Stimulated activated naive CD4-positive, alpha-beta T cell treated with Interleukin-2 at 50 U/mL for 16 hours (primary cell): ENCODE measurements around the gene PDE7B.
"Not testable (repeated sequence)": the region's sequence is repeated elsewhere in the genome, so short reads cannot be mapped to it uniquely, and the experiment has no call there.

Experiments
- DNase-seq: peaks from one replicate; lab custom pipeline; 2025; lab: John Stamatoyannopoulos, UW

The PDE7B gene

DNA sequence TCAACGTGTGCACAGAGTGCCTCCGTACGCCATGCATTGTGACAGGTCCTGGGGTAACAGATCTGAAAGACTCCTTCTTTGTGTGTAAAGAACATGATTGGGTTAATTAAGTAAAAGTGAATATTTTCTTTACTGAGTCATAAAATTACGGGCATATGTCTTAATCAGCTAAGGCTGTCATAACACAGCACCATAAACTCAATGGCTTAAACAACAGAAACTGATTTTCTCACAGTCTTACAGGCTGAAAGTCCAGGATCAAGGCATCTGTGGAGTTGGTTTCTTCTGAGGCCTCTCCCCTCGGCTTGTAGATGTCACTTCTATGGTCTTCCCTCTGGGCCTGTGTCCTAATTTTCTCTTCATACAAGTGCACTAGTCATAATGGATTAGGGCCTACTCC is 221.7 kb downstream of the PDE7B start:
- no peak for DNase-seq

- DNase-seq: no peak
These were observed 225.0 kb downstream of the PDE7B start for GRCh38 chr6:136076496-136076895.

DNA sequence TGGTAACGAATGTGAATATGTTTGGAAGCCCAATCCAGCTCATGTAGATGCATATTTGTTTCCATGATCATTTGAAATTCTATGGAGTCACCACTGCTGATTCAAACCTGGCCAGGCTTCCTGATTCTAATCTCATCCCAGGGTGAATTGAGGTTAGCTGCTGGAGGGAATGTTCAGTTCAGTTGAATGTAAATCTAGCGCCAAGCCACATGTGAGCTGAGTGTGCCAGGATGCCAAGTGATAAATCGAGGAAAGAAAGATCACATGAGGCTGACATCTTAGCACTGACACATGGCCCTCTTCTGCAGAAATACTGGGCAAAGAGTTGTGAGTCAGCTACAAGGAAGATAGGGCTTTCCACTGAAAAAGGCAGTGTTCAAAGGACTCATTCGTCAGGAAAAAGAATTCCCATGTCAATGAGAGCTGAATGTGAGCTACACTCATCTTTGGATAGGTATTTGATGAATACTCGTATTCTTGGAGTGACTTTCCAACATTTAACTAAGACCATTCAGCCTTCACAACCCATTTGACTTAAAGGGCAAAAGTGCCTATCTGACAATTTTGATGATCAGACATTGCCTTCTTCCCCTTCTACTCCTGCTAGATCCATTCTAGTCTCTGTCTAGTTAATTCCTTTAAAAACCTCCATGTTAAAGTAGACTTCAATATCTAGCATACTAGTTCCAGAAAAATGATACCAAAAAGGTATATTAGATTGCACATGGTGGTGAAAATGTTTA is 226.5 kb downstream of the PDE7B start:
- DNase-seq: no peak

- no peak for DNase-seq
These were observed 228.4 kb downstream of the PDE7B start for GRCh38 chr6:136079701-136080565.

GRCh38 chr6:136083540-136083939 is 232.0 kb downstream of the PDE7B start:
- no peak for DNase-seq

DNA sequence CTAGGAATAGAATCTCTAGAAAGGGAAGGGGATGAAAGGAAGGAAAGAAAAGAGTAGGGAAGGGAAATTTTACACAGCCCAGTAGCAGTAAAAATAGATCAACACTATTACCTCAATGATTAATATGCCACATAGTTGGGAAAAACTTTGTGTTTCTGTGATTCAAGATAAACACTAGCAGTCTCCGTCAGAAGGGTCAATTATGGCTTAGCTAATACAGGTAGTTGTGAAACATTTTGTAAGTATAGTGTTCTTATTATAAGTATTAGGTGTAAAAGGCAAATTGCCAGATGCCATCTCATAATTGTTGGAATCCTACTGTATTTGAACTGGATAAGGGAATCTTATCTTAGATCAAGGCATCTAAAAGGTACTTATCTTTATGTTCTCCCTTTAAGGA is 232.9 kb downstream of the PDE7B start:
- no peak for DNase-seq

GRCh38 chr6:136085370-136086115 is 234.0 kb downstream of the PDE7B start:
- DNase-seq: no peak

GRCh38 chr6:136086686-136087085 is 235.2 kb downstream of the PDE7B start:
- no peak for DNase-seq

GRCh38 chr6:136087986-136088385 is 236.5 kb downstream of the PDE7B start:
- DNase-seq: no peak

- DNase-seq: no peak
These were observed 237.2 kb downstream of the PDE7B start for GRCh38 chr6:136088693-136089092.

GRCh38 chr6:136089876-136090275 is 238.4 kb downstream of the PDE7B start:
- no peak for DNase-seq

DNA sequence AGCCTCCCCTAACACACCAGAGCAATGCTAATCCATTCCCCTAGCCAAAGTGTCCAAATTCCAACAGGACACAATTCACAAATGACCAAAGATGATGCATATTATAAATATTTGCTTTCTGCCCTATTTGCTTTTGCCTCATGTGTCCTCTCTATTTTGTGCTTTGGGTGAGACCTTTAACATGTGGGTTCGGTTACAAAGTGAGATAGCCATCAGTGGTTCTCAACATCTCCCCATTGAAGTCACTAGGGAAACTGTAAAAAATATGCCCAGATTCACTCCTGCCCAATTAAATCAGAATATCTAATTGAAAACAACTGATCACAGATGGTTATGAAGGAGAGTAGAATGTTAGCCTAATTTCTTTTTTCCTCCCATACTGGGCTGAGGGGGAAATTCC is 239.4 kb downstream of the PDE7B start:
- no peak for DNase-seq

- no peak for DNase-seq
These were observed 241.4 kb downstream of the PDE7B start for GRCh38 chr6:136092897-136093296.

DNA sequence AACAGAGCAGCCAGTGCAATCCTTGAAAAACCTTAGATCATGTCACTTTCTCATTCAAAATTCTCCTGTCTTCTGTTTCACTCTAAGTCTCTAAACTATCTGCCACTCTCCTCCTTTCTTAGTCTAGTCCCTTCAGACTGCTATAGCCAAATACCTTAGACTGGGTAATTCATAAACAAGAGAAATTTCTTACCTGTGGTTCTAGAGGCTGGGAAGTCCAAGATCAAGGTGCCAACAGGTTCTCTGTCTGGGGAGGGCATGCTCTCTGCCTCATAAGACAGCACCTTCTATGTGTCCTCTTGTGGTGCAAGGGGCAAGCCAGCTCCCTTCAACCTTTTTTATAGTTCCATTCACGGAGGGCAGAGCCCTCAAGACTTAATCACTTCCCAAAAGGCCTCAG is 242.3 kb downstream of the PDE7B start:
- DNase-seq: no peak

DNA sequence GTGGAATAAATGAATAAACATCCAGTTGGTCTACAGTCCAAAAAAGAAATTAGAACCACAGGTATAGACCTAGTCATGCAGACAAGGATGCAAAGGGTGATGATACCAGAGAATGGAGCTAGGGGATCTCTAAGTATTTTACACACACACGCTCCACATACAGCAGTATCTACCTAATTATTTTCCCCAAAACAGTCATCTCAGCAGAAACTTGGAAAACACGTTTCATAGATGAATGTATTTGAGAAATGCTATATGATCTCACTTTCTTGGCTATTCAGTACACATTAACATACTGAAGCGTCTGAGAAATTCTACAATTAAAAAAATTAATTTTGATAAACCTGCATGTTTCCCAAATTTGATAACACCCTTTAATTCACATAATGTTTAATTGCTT is 243.3 kb downstream of the PDE7B start:
- no peak for DNase-seq

DNA sequence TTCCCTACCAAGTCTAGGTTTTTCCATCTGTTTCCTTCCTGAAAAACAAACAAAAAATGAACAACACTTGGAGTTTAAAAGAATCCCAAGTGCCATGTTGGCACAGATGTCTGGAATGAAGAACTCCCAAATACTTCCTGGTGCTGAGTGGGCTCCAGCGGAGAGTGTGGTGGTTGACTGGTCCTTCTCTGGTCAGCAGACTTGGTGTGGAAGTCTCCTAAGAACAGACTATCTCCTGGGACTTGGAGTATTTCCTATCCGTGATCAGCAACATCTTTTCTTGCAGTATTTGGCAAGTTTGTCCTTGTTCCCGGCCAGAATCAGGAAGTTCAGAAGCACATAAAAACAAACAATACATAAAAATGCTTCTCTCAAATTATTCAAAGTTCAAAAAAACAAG is 244.5 kb downstream of the PDE7B start:
- no peak for DNase-seq

GRCh38 chr6:136102991-136103688 is 251.6 kb downstream of the PDE7B start:
- no peak for DNase-seq

DNA sequence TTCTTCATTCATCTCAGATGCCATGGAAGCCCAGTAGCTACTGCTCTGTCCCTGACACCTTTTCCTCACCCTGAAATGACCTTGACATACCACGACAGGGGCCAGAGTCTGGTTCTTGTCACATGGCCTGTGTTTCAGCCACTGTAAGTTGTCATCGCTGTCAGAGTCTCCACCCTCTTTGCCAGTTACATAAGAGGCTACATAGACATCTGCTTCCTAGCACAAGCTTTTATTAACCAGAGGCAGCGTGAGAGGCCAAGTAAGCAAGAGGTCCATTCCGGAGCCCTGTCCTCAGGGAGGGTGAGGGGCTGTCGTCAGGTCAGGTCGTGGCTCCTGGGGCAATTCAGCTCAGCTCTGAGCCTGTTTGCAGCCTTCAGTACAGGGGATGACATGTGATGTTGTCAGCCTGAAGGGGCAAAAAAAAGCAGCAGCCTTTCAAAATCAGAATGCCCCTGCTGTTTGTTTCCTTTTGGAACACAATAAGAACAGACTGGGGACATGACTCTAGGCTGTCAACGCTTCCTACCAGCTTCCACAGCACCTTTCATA is 252.3 kb downstream of the PDE7B start:
- no peak for DNase-seq

DNA sequence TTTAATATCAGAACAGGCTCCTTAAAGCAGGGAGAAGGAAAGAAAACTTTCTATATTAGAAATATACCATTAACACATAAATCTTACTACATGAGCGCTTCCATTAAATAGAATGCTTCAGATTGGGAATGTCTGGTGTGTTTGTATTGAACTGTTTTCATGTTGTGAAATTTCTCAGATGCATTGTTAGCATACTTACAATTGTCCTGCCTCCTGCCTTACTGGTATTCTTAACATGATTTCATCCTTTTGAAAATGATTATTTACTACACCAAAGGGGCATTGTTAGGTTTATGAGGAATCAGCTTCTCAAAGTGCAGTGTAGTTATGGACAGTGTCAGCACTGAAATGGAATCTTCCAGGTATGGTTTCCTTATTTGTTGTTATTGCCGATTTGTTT is 253.1 kb downstream of the PDE7B start:
- DNase-seq: no peak

DNA sequence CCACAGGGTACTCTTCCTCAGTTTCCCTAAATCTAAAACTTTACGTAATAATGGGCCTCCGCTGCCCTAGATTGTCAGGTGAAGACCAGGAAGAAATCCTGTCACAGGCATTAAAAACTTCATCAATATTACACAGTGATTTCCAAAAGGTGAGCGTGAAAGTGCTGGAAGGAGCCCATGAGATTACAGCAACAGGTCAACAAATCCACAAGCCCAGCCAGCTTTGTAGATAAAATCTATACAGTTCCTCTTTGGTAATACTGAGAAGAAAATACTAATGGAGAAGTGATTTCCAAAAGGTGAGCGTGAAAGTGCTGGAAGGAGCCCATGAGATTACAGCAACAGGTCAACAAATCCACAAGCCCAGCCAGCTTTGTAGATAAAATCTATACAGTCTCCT is 254.3 kb downstream of the PDE7B start:
- DNase-seq: not testable (repeated sequence)

GRCh38 chr6:136108361-136108945 is 257.0 kb downstream of the PDE7B start:
- no peak for DNase-seq
